ENCODE results near the gene MYH9.
"Not testable (repeated sequence)": the region's sequence is repeated elsewhere in the genome, so short reads cannot be mapped to it uniquely, and the experiment has no call there.

Gene MYH9

GRCh38 chr22:36255572-36255971 is 132.2 kb downstream of the MYH9 start:
- peak overlapping the region in 1 of 5 donors; percentile 71 for H3K9ac ChIP-seq (ENCODE audit: low read length in 5 of 5)
- H3K36me3 ChIP-seq (ENCODE audit: control insufficient read depth in 5 of 5, insufficient read depth in 5 of 5, low read length in 5 of 5), result peaks cover 0 to 11% (median 0%) of the 10 kb centered on the region in 5 donors
- peaks cover 14 to 73% (median 64%) of the 10 kb centered on the region in 5 donors for H3K4me1 ChIP-seq (ENCODE audit: control insufficient read depth in 5 of 5, insufficient read depth in 5 of 5, low read length in 5 of 5)
- not testable (repeated sequence) for H3K27me3 ChIP-seq (ENCODE audit: control insufficient read depth in 5 of 5, insufficient read depth in 4 of 5, low read length in 5 of 5); H3K9me3 ChIP-seq (ENCODE audit: control insufficient read depth in 5 of 5, low read length in 5 of 5)
- peak overlapping the region; percentile 85 for H3K27ac ChIP-seq (ENCODE audit: low read depth, low read length)
- H3K4me3 ChIP-seq (ENCODE audit: low read depth in 1 of 5, low read length in 5 of 5), result peak overlapping the region in 4 of 5 donors; percentile 35 to 88 (median 54)

DNA sequence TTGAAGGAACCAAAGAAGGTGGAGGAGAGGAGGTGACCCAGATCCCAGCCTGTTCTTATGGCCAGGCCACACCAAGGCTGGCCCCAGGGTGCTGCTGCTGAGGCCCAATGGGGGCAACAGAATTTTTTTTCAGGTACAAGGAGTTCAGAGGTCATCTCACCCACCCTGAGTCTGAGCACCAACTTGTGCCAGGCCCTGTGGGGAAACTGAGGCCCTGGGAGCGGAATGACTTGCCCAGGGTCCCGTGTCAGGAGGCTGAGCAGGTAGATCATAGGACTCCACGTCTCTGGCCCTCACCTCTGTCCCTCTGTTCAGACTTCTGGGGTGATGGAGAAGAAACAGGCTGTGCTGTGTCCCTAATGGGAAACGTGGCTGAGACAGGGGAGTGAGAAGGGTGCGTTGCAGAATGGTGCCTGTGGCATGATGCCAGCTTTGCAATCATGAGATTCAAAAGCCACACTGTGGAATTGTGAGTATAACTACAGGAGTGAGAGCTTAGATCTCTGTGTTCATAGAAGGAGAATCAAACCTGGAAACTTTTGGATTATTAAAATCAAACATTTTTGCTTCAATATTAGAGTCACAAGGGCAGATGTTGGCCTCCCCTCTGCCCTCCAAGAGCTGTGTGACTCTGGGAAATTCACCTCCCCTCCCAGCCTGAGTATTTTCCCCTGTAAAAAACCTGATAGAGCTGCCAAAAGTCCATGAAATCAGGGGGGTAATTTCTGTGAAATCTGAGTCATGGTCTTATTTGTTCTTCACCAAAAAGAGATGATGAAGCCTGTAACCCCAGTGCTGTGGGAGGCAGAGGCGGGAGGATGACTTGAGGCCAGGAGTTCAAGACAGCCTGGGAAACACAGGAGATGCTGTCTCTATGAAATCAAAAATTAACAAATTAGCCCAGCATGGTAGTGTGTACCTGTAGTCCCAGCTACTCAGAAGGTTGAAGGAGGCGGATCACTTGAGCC is 134.0 kb downstream of the MYH9 start:
- H3K9me3 ChIP-seq (ENCODE audit: control insufficient read depth in 5 of 5, low read length in 5 of 5), result peaks cover 0 to 5% (median 0%) of the 10 kb centered on the region in 5 donors
- peaks cover 0 to 11% (median 0%) of the 10 kb centered on the region in 5 donors for H3K36me3 ChIP-seq (ENCODE audit: control insufficient read depth in 5 of 5, insufficient read depth in 5 of 5, low read length in 5 of 5)
- no peaks in the 10 kb centered on the region for H3K27me3 ChIP-seq (ENCODE audit: control insufficient read depth in 5 of 5, insufficient read depth in 4 of 5, low read length in 5 of 5)
- H3K9ac ChIP-seq (ENCODE audit: low read length in 5 of 5), result peak overlapping the region; percentile 19 to 94 (median 53)
- H3K4me3 ChIP-seq (ENCODE audit: low read depth in 1 of 5, low read length in 5 of 5), result peak overlapping the region; percentile 55 to 89 (median 77)
- peak overlapping the region; percentile 85 for H3K27ac ChIP-seq (ENCODE audit: low read depth, low read length)
- H3K4me1 ChIP-seq (ENCODE audit: control insufficient read depth in 5 of 5, insufficient read depth in 5 of 5, low read length in 5 of 5), result peaks cover 11 to 60% (median 48%) of the 10 kb centered on the region in 5 donors

DNA sequence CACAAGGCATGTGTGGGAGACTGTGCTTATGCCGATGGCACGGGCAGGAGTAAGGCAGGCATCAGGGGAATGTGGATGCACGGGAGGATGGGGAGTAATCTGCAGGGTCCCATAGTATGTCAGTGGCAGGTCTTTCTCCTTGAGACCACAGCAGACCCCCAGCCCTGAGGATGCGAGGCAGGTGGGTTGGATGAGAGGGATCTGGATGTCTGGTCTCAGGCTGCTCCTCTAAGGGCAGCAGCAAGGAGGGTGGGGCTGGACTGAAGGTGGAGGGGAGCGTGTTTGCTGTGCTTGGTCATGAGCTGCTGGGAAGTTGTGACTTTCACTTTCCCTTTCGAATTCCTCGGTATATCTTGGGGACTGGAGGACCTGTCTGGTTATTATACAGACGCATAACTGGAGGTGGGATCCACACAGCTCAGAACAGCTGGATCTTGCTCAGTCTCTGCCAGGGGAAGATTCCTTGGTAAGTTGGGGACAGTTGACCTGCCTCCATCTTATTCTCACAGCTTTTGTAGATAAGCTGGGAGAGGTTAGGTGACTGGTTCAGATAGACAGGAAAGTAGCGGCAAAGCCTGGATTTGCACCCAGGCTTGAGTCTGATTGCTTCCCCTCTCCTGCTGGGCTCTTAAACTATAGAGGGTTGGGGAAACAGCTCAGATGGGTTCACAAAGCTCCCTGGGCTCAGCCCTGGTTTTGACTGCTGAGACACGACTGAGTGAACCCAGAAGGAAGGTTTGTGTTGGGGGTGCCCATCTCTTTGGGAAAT is 134.8 kb downstream of the MYH9 start, which contains the start of gene APOL1:
Gene APOL1 (plus strand): TSS at position 380 of the 769 bp plus-strand sequence. CDS start 1,823 bp downstream, outside the sequence.
- H3K9ac ChIP-seq (ENCODE audit: low read length in 5 of 5), result peak within 1 kb of the TSS; percentile 19 to 94 (median 53)
- H3K27me3 ChIP-seq (ENCODE audit: control insufficient read depth in 5 of 5, insufficient read depth in 4 of 5, low read length in 5 of 5), result no peaks in the 10 kb centered on the region
- H3K9me3 ChIP-seq (ENCODE audit: control insufficient read depth in 5 of 5, low read length in 5 of 5), result peaks cover 0 to 5% (median 0%) of the 10 kb centered on the region in 5 donors
- H3K36me3 ChIP-seq (ENCODE audit: control insufficient read depth in 5 of 5, insufficient read depth in 5 of 5, low read length in 5 of 5), result peaks cover 0 to 10% (median 0%) of the 10 kb centered on the region in 5 donors
- H3K4me3 ChIP-seq (ENCODE audit: low read depth in 1 of 5, low read length in 5 of 5), result peak within 1 kb of the TSS; percentile 55 to 89 (median 77)
- H3K27ac ChIP-seq (ENCODE audit: low read depth, low read length), result peak within 1 kb of the TSS; percentile 85
- peaks cover 7 to 51% (median 40%) of the 10 kb centered on the region in 5 donors for H3K4me1 ChIP-seq (ENCODE audit: control insufficient read depth in 5 of 5, insufficient read depth in 5 of 5, low read length in 5 of 5)

DNA sequence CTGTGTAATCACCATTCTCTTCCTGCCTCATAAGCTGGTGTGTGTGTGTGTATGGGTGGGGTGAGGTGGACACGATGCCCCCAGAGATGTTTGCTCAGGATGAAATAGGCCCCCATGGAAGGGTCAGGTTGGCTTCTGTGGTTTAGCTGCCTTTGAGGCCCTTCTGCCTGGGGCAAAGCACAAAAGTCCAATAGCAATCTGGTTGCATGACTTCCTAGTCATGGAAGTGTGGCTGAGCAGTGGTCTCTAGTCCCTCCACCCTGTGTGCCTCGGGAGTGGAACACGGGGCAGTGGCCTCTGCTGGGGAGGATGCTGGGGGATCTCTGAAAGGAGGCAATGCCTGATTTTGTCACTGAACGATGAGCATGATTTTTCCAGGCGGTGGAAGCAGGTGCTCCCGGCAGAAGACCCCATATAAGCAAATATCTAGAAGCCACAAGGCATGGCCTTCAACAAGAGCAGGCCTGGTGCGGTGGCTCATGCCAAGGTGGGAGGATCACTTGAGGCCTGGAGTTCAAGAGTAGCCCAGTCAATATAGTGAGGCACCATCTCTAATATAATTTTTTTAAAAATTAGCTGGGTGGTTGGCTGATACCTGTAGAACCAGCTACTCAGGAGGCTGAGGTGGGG is 135.7 kb downstream of the MYH9 start:
- not testable (repeated sequence) for H3K27me3 ChIP-seq (ENCODE audit: control insufficient read depth in 5 of 5, insufficient read depth in 4 of 5, low read length in 5 of 5); H3K9ac ChIP-seq (ENCODE audit: low read length in 5 of 5); H3K36me3 ChIP-seq (ENCODE audit: control insufficient read depth in 5 of 5, insufficient read depth in 5 of 5, low read length in 5 of 5); H3K27ac ChIP-seq (ENCODE audit: low read depth, low read length); H3K9me3 ChIP-seq (ENCODE audit: control insufficient read depth in 5 of 5, low read length in 5 of 5)
- peak overlapping the region in 1 of 5 donors; percentile 67 for H3K4me3 ChIP-seq (ENCODE audit: low read depth in 1 of 5, low read length in 5 of 5)
- peaks cover 7 to 44% (median 39%) of the 10 kb centered on the region in 5 donors for H3K4me1 ChIP-seq (ENCODE audit: control insufficient read depth in 5 of 5, insufficient read depth in 5 of 5, low read length in 5 of 5)

DNA sequence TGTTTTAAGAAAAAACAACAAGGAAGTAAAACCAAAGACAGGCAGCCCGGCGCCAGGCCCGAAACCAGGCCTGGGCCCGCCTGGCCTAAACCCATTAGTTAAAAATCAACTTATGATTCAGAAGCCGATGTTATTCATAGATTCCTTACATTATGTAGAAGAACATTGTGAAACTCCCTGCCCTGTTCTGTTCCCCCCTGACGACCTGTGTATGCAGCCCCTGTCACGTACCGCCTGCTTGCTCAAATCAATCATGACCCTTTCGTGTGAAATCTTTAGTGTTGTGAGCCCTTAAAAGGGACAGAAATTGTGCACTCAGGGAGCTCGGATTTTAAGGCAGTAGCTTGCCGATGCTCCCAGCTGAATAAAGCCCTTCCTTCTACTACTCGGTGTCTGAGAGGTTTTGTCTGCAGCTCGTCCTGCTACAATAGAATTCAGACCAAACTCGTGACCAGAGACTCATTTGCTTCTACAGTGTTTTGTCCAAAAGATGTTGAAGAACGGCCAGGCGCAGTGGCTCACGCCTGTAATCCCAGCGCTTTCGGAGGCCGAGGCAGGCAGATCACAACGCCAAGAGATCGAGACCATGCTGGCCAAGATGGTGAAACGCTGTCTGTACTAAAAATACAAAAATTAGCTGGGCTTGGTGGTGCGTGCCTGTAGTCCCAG is 137.3 kb downstream of the MYH9 start:
- not testable (repeated sequence) for H3K4me3 ChIP-seq (ENCODE audit: low read depth in 1 of 5, low read length in 5 of 5); H3K36me3 ChIP-seq (ENCODE audit: control insufficient read depth in 5 of 5, insufficient read depth in 5 of 5, low read length in 5 of 5)

DNA sequence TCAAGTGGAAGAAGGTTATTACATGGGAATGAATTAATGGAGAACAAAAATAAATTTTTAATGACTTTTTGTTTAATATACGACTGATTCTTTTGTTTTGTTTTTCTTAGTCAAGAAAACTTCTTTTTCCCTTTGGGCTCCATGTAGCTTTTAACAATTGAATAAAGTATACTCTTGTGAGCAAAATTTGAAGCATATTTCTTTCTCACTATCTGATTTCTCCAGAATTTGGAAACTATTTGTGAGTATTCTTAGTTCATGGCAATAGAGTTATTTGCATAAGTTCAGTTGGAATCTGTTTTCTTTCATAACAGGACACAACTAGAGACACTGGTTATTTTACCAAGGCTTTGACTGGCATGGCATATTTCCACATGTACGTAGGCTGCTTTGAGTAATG is 138.6 kb downstream of the MYH9 start:
- H3K9me3 ChIP-seq (ENCODE audit: control insufficient read depth in 5 of 5, low read length in 5 of 5), result peaks cover 0 to 5% (median 0%) of the 10 kb centered on the region in 5 donors
- H3K27me3 ChIP-seq (ENCODE audit: control insufficient read depth in 5 of 5, insufficient read depth in 4 of 5, low read length in 5 of 5), result no peaks in the 10 kb centered on the region
- H3K4me3 ChIP-seq (ENCODE audit: low read depth in 1 of 5, low read length in 5 of 5), result no peak overlapping the region
- H3K36me3 ChIP-seq (ENCODE audit: control insufficient read depth in 5 of 5, insufficient read depth in 5 of 5, low read length in 5 of 5), result no peaks in the 10 kb centered on the region
- no peak overlapping the region for H3K9ac ChIP-seq (ENCODE audit: low read length in 5 of 5)
- peaks cover 5 to 31% (median 30%) of the 10 kb centered on the region in 5 donors for H3K4me1 ChIP-seq (ENCODE audit: control insufficient read depth in 5 of 5, insufficient read depth in 5 of 5, low read length in 5 of 5)
- no peak overlapping the region for H3K27ac ChIP-seq (ENCODE audit: low read depth, low read length)

More for the DNA sequence above, 137.3 kb downstream of the MYH9 start:
- H3K27me3 ChIP-seq (ENCODE audit: control insufficient read depth in 5 of 5, insufficient read depth in 4 of 5, low read length in 5 of 5); H3K9me3 ChIP-seq (ENCODE audit: control insufficient read depth in 5 of 5, low read length in 5 of 5); H3K27ac ChIP-seq (ENCODE audit: low read depth, low read length); H3K9ac ChIP-seq (ENCODE audit: low read length in 5 of 5): not testable (repeated sequence)
- H3K4me1 ChIP-seq (ENCODE audit: control insufficient read depth in 5 of 5, insufficient read depth in 5 of 5, low read length in 5 of 5), result peaks cover 7 to 32% (median 30%) of the 10 kb centered on the region in 5 donors

DNA sequence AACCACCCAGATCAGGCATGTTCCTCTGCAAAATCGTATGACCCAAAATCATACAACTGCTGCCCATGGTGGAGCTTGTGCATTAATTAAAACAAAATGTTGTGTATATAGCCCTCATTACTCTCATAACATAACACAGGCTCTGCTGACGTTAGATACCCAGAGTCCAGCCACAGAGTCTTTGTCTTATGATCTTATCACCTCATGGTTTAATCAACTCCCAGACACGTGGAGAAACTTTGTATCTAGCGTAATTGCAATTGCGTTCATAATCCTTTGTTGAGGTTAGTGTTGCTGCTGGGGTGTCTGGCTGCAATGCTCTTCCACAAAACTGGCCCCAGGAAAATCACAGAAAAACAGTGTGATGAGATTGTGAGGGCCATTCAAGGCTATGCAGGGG is 139.8 kb downstream of the MYH9 start:
- Histone ChIP-seq H3K27ac (ENCODE audit: low read depth, low read length) (no peak overlapping the region), H3K36me3 (ENCODE audit: control insufficient read depth in 5 of 5, insufficient read depth in 5 of 5, low read length in 5 of 5) (no peaks in the 10 kb centered on the region), H3K4me3 (ENCODE audit: low read depth in 1 of 5, low read length in 5 of 5) (no peak overlapping the region), H3K4me1 (ENCODE audit: control insufficient read depth in 5 of 5, insufficient read depth in 5 of 5, low read length in 5 of 5) (peaks cover 4 to 27% (median 27%) of the 10 kb centered on the region in 5 donors), H3K9ac (ENCODE audit: low read length in 5 of 5) (no peak overlapping the region), H3K27me3 (ENCODE audit: control insufficient read depth in 5 of 5, insufficient read depth in 4 of 5, low read length in 5 of 5) (no peaks in the 10 kb centered on the region), H3K9me3 (ENCODE audit: control insufficient read depth in 5 of 5, low read length in 5 of 5) (peaks cover 0 to 5% (median 0%) of the 10 kb centered on the region in 5 donors)

- Histone ChIP-seq H3K4me1 (ENCODE audit: control insufficient read depth in 5 of 5, insufficient read depth in 5 of 5, low read length in 5 of 5) (peaks cover 2 to 21% (median 20%) of the 10 kb centered on the region in 5 donors), H3K9me3 (ENCODE audit: control insufficient read depth in 5 of 5, low read length in 5 of 5) (peaks cover 0 to 5% (median 0%) of the 10 kb centered on the region in 5 donors), H3K27ac (ENCODE audit: low read depth, low read length) (no peak overlapping the region), H3K36me3 (ENCODE audit: control insufficient read depth in 5 of 5, insufficient read depth in 5 of 5, low read length in 5 of 5) (no peaks in the 10 kb centered on the region), H3K9ac (ENCODE audit: low read length in 5 of 5) (no peak overlapping the region), H3K27me3 (ENCODE audit: control insufficient read depth in 5 of 5, insufficient read depth in 4 of 5, low read length in 5 of 5) (no peaks in the 10 kb centered on the region), H3K4me3 (ENCODE audit: low read depth in 1 of 5, low read length in 5 of 5) (no peak overlapping the region)
Measured at GRCh38 chr22:36246718-36247117, 141.0 kb downstream of the MYH9 start.

- Histone ChIP-seq H3K36me3 (ENCODE audit: control insufficient read depth in 5 of 5, insufficient read depth in 5 of 5, low read length in 5 of 5) (no peaks in the 10 kb centered on the region), H3K9ac (ENCODE audit: low read length in 5 of 5) (no peak overlapping the region), H3K27me3 (ENCODE audit: control insufficient read depth in 5 of 5, insufficient read depth in 4 of 5, low read length in 5 of 5) (no peaks in the 10 kb centered on the region), H3K9me3 (ENCODE audit: control insufficient read depth in 5 of 5, low read length in 5 of 5) (peaks cover 0 to 5% (median 0%) of the 10 kb centered on the region in 5 donors), H3K4me1 (ENCODE audit: control insufficient read depth in 5 of 5, insufficient read depth in 5 of 5, low read length in 5 of 5) (peaks cover 2 to 21% (median 20%) of the 10 kb centered on the region in 5 donors), H3K27ac (ENCODE audit: low read depth, low read length) (no peak overlapping the region), H3K4me3 (ENCODE audit: low read depth in 1 of 5, low read length in 5 of 5) (no peak overlapping the region)
Measured at GRCh38 chr22:36245805-36246356, 141.9 kb downstream of the MYH9 start.

Data from subcutaneous abdominal adipose tissue (tissue), 5 donors.